ENCODE data around the gene TBX2.
"Not testable (repeated sequence)": the region's sequence is repeated elsewhere in the genome, so short reads cannot be mapped to it uniquely, and the experiment has no call there.

TBX2 gene

GRCh38 chr17:61440697-61441096, 41.1 kb downstream of the TBX2 start:
- DNase-seq: no peak

GRCh38 chr17:61441507-61441906, 41.9 kb downstream of the TBX2 start:
- not testable (repeated sequence) for DNase-seq

DNA sequence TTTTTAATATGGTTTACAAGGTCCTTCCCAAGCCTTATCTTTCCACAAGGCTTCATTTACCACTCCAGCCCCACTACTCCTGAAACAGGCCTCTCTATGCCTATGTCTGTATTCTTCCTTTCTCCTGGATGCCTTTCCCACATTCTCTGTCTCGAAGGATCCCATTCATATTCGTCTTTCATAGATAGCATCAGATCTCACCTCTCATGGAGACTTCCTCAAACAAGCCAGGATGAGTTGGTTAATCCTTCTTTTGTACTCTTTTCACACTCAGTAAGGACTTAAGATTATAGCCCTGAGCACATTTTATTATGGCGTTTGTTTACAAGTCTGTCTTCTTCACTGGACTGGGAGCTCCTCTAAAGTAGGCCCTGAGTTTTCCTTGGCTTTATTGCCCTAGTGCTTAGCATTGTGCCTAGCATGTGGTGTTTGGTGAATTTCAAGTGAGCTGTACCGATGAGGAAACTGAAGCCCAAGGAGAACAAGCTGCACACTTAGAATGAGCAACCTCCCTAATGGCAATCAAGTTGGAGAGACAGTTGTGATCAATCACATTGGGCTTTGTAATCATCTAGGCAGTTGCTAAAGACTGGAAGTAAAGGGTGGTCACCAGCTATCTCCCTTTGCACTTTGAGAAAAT, 42.6 kb downstream of the TBX2 start:
- no peak for DNase-seq

DNA sequence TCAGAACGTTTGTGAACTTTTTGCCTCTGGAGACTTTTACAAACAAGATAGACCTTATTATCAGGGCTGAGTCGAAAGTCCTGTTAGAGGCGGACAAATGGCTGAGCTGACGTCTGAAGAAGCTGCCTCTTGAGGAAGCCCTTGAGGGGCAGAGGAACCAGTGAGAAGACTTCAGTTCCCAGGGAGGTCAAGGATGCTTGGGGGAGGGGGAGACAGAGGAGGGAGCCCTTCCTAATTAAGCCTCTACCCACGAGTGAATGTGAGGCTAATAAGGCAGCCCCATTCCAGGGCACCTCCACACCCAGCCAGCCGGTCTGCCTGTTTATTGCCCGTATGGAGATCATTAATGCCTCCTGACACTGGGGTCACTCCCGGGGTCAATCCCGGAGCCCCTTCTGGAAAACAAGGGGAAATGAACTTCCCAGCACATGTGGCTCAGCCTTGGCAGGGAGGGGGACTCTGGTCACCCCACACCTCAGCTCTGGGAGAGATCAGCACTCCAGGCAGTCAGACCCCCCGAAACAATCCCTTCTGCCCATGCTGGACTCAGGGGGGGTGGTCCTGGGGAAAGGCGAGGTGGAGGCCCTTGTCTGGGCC, 43.3 kb downstream of the TBX2 start:
- no peak for DNase-seq

- no peak for DNase-seq
Measured at GRCh38 chr17:61443475-61443882, 43.8 kb downstream of the TBX2 start.

GRCh38 chr17:61444075-61444474, 44.4 kb downstream of the TBX2 start:
- no peak for DNase-seq

DNA sequence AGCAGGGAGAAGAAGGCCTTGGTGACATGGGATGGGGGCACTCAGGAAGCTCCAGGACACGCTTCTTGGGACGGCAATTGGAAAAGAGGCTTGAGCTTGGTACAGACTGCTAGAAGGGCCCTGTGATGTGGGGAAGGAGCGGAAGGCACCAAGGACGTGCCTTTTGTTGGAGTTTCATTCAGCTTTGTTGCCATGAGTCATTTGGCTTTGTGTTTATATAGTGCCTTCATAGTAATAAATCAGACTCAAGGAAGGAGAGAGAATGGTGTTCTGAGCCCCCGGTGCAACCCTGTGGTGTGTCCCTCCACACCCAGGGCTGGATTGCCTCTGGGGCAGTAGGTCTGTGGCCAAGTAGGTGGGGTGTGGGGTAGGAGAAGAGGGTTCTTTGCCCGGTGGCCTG, 45.2 kb downstream of the TBX2 start:
- DNase-seq: no peak

- DNase-seq: no peak
Measured at GRCh38 chr17:61447358-61447757, 47.7 kb downstream of the TBX2 start.

DNA sequence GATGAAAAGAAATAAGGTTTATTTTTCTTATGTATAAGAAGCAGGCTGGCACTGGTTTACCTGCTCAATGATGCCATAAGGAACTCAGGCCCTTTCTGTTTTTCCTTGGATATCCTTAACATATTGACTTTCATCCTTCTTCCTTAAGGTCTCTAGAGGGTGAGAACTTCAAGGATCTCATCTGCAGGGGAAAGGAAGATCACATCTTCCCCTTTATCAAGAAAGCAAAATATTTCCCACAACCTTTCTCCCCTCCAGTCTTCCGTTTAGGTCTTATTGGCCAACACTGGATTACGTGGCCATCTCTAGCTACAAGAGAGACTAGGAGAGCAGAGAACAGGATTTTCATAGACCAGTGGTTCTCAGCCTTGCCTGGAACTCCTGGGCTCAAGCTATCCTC, 48.4 kb downstream of the TBX2 start:
- no peak for DNase-seq

DNA sequence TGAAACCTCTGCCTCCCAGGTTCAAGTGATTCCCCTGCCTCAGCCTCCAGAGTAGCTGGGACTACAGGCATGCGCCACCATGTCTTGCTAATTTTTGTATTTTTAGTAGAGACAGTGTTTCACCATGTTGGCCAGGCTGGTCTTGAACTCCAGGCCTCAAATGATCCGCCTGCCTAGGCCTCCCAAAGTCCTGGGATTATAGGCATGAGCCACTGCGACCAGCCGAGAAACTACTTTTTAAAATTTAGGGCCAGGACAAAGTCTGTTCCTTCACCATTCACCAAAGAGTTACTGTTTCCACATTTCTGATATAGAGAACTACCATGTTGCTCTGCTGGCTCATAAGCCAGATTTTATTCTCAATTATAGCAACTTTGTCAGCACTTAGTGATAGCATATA, 49.5 kb downstream of the TBX2 start:
- not testable (repeated sequence) for DNase-seq

- DNase-seq: no peak
Measured at GRCh38 chr17:61449707-61450640, 50.3 kb downstream of the TBX2 start.

DNA sequence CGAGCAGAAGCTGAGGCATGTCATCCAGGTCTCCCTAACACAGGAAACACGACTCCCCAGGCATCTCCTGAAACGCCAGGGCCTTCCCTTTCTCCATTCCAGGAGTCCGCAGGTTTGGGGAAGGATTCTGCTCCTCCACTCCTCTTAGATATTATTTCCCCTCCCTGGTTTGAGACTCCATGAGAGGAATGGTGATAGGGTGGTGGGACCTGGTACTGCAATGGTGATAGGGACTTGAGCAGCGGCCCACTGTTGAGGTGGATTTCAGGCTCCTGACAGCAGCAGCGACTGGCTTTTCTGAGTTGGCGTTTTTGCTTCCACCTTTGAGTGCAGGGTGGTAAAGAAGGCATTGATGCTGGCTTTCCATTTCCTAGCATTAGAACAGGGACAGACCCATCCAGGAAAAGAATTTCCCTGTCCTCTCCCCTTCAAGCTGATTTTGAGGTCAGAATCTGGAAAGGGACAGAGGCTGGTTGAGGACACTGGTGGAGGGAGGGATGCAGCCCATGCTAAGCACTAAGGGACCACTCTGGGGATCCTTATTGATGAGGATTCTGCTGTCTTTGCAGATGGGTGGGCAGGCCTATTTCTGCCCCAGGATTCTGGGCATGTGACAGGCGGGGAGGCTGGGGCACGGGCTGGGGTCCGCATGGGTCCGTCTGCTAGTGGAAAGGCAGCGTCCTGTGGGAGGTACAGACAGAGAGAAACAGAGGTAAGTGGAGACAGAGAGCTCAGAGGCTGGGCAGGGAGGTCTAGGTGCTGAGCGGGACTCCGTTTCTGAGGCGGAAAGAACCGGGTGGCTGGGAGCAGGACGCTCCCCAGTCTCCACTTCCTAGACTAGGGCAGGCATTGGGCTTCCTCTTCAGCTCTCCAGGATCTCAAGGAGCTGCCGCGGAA, 51.2 kb downstream of the TBX2 start:
- no peak for DNase-seq

- no peak for DNase-seq
Measured at GRCh38 chr17:61451538-61452300, 52.1 kb downstream of the TBX2 start.

- DNase-seq: no peak
Measured at GRCh38 chr17:61452301-61453290, 53.0 kb downstream of the TBX2 start, which contains the start of gene TBX4. TBX4 (plus strand) TSS chr17:61452422; CDS start chr17:61456491, 4,069 bp downstream.

DNA sequence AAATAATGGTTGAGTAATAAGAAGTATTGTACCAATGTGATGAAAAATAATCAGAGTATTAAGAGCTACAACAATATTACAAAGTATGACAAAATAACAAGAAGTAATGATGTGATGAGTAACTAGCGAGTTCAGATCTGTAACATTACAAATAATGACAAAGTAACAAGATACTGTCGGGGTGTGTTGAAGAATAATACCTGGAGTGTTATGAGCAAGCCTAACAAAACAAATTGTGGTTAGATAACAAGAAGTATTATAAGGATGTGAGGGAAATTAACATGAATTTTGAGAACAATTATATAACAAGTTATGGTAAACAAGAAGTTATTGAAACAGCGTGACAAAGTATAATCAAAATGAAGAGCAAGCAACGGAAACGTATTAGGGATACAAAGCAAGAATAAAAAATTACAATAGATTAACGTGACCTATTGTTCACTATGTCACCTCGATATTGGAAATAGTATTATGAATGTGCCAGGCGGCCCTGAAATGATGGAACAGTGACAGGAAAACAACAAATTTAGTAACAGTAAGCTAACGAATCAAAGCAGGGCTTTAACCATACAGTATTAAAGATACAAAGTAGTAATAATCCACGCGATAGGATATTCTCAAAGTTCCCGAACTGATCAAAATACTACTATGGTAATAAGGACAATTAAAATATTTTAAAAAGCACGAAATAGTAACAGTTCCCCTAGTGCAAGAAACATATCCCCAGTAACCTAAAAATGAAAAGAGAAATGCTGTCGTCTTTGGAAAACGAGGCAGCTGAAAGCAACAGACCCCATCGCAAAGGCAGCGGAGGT, 54.1 kb downstream of the TBX2 start:
- no peak for DNase-seq

DNA sequence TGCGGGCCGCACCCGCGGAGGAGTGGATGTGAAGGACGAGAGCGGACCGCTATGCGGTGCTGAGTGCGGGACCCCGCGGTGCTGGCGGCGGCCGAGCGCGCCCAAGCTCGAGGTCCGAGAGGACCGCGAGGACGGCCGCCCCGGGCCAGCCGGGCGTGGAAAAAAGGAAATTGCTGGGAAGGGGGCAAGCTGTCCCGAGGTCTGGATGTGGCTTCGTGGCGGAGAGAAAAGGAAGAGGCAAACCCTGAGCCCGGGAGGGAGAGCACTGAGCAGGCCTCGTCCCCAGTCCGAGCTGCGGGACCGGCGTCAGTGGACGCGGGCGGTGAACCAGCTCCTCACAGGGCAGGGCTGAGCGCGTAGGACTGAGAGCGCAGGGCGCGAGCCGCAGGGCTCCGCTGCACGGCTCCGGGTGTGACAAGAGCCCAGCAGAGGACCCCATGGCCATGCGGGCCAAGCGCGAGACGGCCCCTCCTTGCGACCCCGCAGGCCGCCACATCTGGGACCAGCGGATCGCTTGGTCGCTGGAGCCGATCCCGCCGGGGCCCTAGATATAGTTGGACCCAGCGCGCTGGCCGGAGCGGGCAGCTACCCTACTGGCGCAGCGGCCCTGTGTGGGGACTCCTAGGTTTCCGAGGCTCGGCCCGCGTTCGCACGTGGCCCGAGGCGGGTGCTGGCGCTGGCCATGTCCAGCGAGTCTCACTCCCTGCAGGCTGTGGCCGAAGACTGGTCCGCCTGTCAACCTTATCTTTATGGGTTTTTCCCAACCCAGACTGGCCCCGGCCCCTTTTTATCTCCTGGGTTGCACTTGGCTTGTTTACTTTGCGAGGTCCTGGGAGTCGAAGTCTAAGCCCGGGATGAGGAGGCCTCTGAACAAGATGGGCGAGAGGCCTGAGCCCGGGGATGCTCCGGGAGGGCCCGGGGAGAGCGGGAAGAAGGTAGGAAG, 55.0 kb downstream of the TBX2 start:
- no peak for DNase-seq

DNA sequence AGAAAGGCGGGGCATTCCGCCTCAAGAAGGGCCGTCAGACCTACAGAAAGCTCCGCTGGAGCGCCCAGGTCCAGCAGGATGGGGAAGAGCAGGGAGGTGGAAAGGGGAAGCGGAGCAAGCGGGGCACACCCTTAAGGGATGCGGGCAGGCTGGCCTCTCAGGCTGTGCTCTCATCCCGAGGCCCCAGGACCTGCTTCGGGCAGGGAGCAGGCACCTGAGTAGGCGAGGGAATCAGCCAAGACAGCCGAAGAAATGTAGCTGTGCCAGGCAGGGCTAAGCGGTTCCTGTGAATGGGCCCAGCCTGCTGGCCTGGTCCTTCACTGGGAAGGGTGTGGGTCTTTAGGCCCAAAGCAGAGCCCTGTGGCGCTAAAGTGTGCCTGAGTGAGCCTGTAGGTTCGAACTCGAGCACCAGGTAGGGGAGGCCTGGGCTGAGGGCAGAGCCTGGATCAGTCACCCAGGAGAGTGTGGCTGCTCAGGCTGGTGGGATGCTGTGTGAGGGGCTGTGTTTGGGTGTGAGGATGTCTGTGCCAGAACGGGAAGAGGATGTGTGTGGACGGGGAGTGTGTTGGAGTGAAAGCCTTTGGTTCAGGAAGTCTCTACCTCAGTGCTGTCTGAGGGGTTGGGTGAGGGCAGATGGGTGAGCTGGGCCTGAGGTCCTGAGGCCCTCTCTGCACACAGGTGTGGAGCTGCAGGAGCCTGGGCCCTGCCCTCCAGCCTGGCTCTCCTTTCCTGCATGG, 55.8 kb downstream of the TBX2 start:
- DNase-seq: no peak

Data from NCI-H187 treated with DMSO at 0.1 percent for 48 hours (cell line).